Skeletal muscle satellite cell (primary cell): ENCODE results near the gene ZNF747. TPM values are rescaled to one million over a fixed set of nuclear protein-coding genes. Genes with fewer than 3 reads are reported as not detected.

Experiments
- H3K27me3 ChIP-seq: 2 replicates; pipeline ENCODE4 v1.7.0; 2013; ENCODE audit warnings: low read length; ENCODE audit not compliant: control insufficient read depth, insufficient read depth
- H3K36me3 ChIP-seq: 2 replicates; pipeline ENCODE4 v1.7.0; 2013; ENCODE audit warnings: mild to moderate bottlenecking, control low read depth, low read length; ENCODE audit not compliant: insufficient read depth
- H3K4me1 ChIP-seq: 2 replicates; pipeline ENCODE4 v1.7.0; 2013; ENCODE audit warnings: low read length; ENCODE audit not compliant: control insufficient read depth, insufficient read depth
- H3K4me2 ChIP-seq: 2 replicates; pipeline ENCODE4 v1.7.0; 2013; ENCODE audit warnings: mild to moderate bottlenecking, low read length
- H3K4me3 ChIP-seq: 2 replicates; pipeline ENCODE4 v1.7.0; 2013; ENCODE audit warnings: low read length
- H3K9ac ChIP-seq: 2 replicates; pipeline ENCODE4 v1.7.0; 2013; ENCODE audit warnings: mild to moderate bottlenecking, low read depth, low read length, moderate library complexity
- H3K9me3 ChIP-seq: replicated peaks from 2 replicates; pipeline ENCODE4 v1.7.0; 2013; ENCODE audit warnings: mild to moderate bottlenecking, control low read depth, low read length
- total RNA-seq: library from RNA; depleted of rRNA; stranded (reverse); fragments of >200 nt; gene quantifications from 2 replicates; pipeline ENCODE4 v1.2.3, GENCODE V29; 2012; rRNA removed

ZNF747 gene
- 4.6 and 7.0 TPM in 2 replicates for total RNA-seq

GRCh38 chr16:30534368-30535105, at the start of gene ZNF747:
Gene ZNF747, minus strand, starts transcription at chr16:30534858. Its CDS starts 179 bp downstream, at chr16:30534679.
- Histone ChIP-seq H3K4me2 (peak within 1 kb of the TSS; percentile 88), H3K27me3 (no peaks in the 10 kb centered on the region), H3K4me3 (peak within 1 kb of the TSS; percentile 75), H3K9ac (peak within 1 kb of the TSS; percentile 97), H3K36me3 (peaks cover 10% of the 10 kb centered on the region), H3K4me1 (peaks cover 21% of the 10 kb centered on the region), H3K9me3 (no peaks in the 10 kb centered on the region)

- H3K9ac ChIP-seq: no peak overlapping the region
- no peaks in the 10 kb centered on the region for H3K9me3 ChIP-seq
- H3K4me1 ChIP-seq: peaks cover 5% of the 10 kb centered on the region
- H3K4me3 ChIP-seq: no peak overlapping the region
- peaks cover 14% of the 10 kb centered on the region for H3K36me3 ChIP-seq
- no peak overlapping the region for H3K4me2 ChIP-seq
- H3K27me3 ChIP-seq: no peaks in the 10 kb centered on the region
Measured at GRCh38 chr16:30582611-30583340, 48.1 kb upstream of the ZNF747 start.

- peaks cover 5% of the 10 kb centered on the region for H3K4me1 ChIP-seq
- no peak overlapping the region for H3K4me2 ChIP-seq
- no peak overlapping the region for H3K9ac ChIP-seq
- no peaks in the 10 kb centered on the region for H3K9me3 ChIP-seq
- no peaks in the 10 kb centered on the region for H3K27me3 ChIP-seq
- H3K36me3 ChIP-seq: peaks cover 14% of the 10 kb centered on the region
- no peak overlapping the region for H3K4me3 ChIP-seq
Measured at GRCh38 chr16:30581457-30581856, 46.8 kb upstream of the ZNF747 start.

GRCh38 chr16:30574678-30575077, 40.0 kb upstream of the ZNF747 start:
- Histone ChIP-seq H3K27me3 (no peaks in the 10 kb centered on the region), H3K4me1 (peaks cover 6% of the 10 kb centered on the region), H3K36me3 (no peaks in the 10 kb centered on the region)

GRCh38 chr16:30571445-30572322, 37.0 kb upstream of the ZNF747 start, which contains the start of gene ZNF688:
Gene ZNF688, minus strand, starts transcription at chr16:30571714. Its CDS starts 85 bp downstream, at chr16:30571629.
- H3K4me1 ChIP-seq: peaks cover 17% of the 10 kb centered on the region

More at GRCh38 chr16:30574678-30575077, 40.0 kb upstream of the ZNF747 start:
- Histone ChIP-seq H3K4me2 (no peak overlapping the region), H3K9ac (no peak overlapping the region), H3K9me3 (no peaks in the 10 kb centered on the region), H3K4me3 (no peak overlapping the region)

GRCh38 chr16:30570636-30571444, 36.2 kb upstream of the ZNF747 start:
- Histone ChIP-seq H3K9me3 (no peaks in the 10 kb centered on the region), H3K4me2 (peak overlapping the region; percentile 97), H3K4me3 (peak overlapping the region; percentile 81), H3K4me1 (peaks cover 17% of the 10 kb centered on the region), H3K9ac (peak overlapping the region; percentile 89), H3K27me3 (no peaks in the 10 kb centered on the region), H3K36me3 (no peaks in the 10 kb centered on the region)

More at GRCh38 chr16:30571445-30572322, 37.0 kb upstream of the ZNF747 start, which contains the start of gene ZNF688:
- Histone ChIP-seq H3K36me3 (no peaks in the 10 kb centered on the region), H3K27me3 (no peaks in the 10 kb centered on the region), H3K9me3 (no peaks in the 10 kb centered on the region), H3K4me3 (peak within 1 kb of the TSS; percentile 81), H3K9ac (peak within 1 kb of the TSS; percentile 89), H3K4me2 (peak within 1 kb of the TSS; percentile 97)

- Histone ChIP-seq H3K4me2 (peak overlapping the region; percentile 24), H3K36me3 (no peaks in the 10 kb centered on the region), H3K9me3 (no peaks in the 10 kb centered on the region), H3K27me3 (no peaks in the 10 kb centered on the region), H3K4me1 (peaks cover 17% of the 10 kb centered on the region), H3K9ac (peak overlapping the region; percentile 18), H3K4me3 (no peak overlapping the region)
Measured at GRCh38 chr16:30569746-30570635, 35.3 kb upstream of the ZNF747 start.

- Histone ChIP-seq H3K4me2 (no peak overlapping the region), H3K36me3 (no peaks in the 10 kb centered on the region), H3K9ac (no peak overlapping the region), H3K4me3 (no peak overlapping the region), H3K27me3 (no peaks in the 10 kb centered on the region), H3K9me3 (no peaks in the 10 kb centered on the region), H3K4me1 (peaks cover 17% of the 10 kb centered on the region)
Measured at GRCh38 chr16:30569281-30569680, 34.6 kb upstream of the ZNF747 start.

- peaks cover 17% of the 10 kb centered on the region for H3K4me1 ChIP-seq
- H3K9me3 ChIP-seq: no peaks in the 10 kb centered on the region
- no peak overlapping the region for H3K4me3 ChIP-seq
- H3K36me3 ChIP-seq: no peaks in the 10 kb centered on the region
- H3K4me2 ChIP-seq: peak overlapping the region; percentile 35
- no peaks in the 10 kb centered on the region for H3K27me3 ChIP-seq
- H3K9ac ChIP-seq: peak overlapping the region; percentile 23
Measured at GRCh38 chr16:30567991-30568638, 33.5 kb upstream of the ZNF747 start.
